Hematopoietic multipotent progenitor cell treated with erythropoietin and hydrocortisone succinate and interleukin-3 and kit ligand, for 17 days (in vitro differentiated cells): ENCODE data around the gene KNG1.
"Not testable (repeated sequence)": the region's sequence is repeated elsewhere in the genome, so short reads cannot be mapped to it uniquely, and the experiment has no call there.

ENCODE experiments used
- DNase-seq: peaks from one replicate; pipeline ENCODE4 v3.0.0-alpha.2; 2015; ENCODE audit warnings: low spot score

KNG1 gene

GRCh38 chr3:186717039-186717457 lies at the start of gene KNG1:
Gene KNG1, plus strand, starts transcription at chr3:186717359. Its CDS starts 184 bp downstream, at chr3:186717543.
- DNase-seq: no peak

GRCh38 chr3:186668426-186668825 lies 48.7 kb upstream of the KNG1 start:
- DNase-seq: no peak

- DNase-seq: no peak
Observed at GRCh38 chr3:186669378-186670084, 47.6 kb upstream of the KNG1 start.

- DNase-seq: no peak
Observed at GRCh38 chr3:186670155-186670554, 47.0 kb upstream of the KNG1 start.

- no peak for DNase-seq
Observed at GRCh38 chr3:186671051-186671450, 46.1 kb upstream of the KNG1 start.

- no peak for DNase-seq
Observed at GRCh38 chr3:186678604-186679003, 38.6 kb upstream of the KNG1 start.

- DNase-seq: no peak
Observed at GRCh38 chr3:186679151-186679550, 38.0 kb upstream of the KNG1 start.

GRCh38 chr3:186680869-186681268 lies 36.3 kb upstream of the KNG1 start:
- no peak for DNase-seq

- DNase-seq: no peak
Observed at GRCh38 chr3:186682812-186683211, 34.3 kb upstream of the KNG1 start.

GRCh38 chr3:186683979-186684378 lies 33.2 kb upstream of the KNG1 start:
- DNase-seq: no peak

GRCh38 chr3:186686475-186686874 lies 30.7 kb upstream of the KNG1 start:
- DNase-seq: not testable (repeated sequence)

- no peak for DNase-seq
Observed at GRCh38 chr3:186687120-186687651, 30.0 kb upstream of the KNG1 start.

- not testable (repeated sequence) for DNase-seq
Observed at GRCh38 chr3:186690304-186690703, 26.9 kb upstream of the KNG1 start.

GRCh38 chr3:186691676-186692075 lies 25.5 kb upstream of the KNG1 start:
- DNase-seq: no peak

- no peak for DNase-seq
Observed at GRCh38 chr3:186693843-186694242, 23.3 kb upstream of the KNG1 start.

GRCh38 chr3:186694288-186695032 lies 22.7 kb upstream of the KNG1 start:
- DNase-seq: no peak

- DNase-seq: no peak
Observed at GRCh38 chr3:186696522-186696921, 20.6 kb upstream of the KNG1 start.

- no peak for DNase-seq
Observed at GRCh38 chr3:186697510-186697909, 19.6 kb upstream of the KNG1 start.

GRCh38 chr3:186700267-186700666 lies 16.9 kb upstream of the KNG1 start:
- DNase-seq: peak; percentile 75

- not testable (repeated sequence) for DNase-seq
Observed at GRCh38 chr3:186702451-186702850, 14.7 kb upstream of the KNG1 start.

GRCh38 chr3:186705882-186706780 lies 11.0 kb upstream of the KNG1 start:
- DNase-seq: no peak

- no peak for DNase-seq
Observed at GRCh38 chr3:186708983-186709679, 8.0 kb upstream of the KNG1 start.
